ENCODE data around the gene USP12.
"Not testable (repeated sequence)": the region's sequence is repeated elsewhere in the genome, so short reads cannot be mapped to it uniquely, and the experiment has no call there.

USP12 gene

DNA sequence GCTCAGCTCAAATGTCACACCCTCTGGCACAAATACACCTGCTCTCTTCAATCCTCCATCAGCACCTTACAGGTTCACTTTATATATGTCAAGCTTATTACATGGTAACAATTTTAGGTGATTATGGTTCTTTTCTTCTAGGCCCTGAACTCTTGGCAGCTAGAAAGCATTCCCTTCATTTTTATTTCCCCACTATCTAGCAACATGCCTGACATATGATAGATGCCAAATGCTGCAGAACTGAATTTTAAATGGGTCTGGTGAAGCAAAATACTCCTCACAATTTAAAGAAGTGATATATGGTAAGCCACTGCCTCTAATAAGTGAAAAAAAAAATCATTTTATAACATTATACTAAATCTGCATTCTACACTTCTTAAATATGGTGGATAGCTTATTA is 95.2 kb downstream of the USP12 start:
- DNase-seq (ENCODE audit: low read depth) = no peak

DNA sequence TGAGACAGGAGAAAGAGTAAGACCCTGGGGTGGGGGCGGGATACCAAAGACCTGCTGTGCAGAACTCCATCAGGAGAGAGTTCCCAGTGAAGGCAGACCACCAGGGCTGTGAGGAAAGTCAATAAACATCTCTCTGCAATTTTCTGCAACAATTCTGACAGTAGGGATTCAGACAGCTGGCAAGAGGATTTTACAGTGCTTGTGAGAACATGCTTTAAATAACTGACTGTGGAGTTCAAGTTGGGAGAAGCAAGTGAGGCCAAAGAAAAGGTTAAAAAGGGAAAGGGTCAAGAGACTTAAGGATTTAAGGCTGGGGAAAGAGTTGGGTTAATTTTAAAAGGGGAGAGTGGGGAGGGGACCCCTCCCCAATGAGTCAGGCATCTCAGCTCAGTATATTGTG is 98.4 kb downstream of the USP12 start:
- no peak for DNase-seq (ENCODE audit: low read depth)

DNA sequence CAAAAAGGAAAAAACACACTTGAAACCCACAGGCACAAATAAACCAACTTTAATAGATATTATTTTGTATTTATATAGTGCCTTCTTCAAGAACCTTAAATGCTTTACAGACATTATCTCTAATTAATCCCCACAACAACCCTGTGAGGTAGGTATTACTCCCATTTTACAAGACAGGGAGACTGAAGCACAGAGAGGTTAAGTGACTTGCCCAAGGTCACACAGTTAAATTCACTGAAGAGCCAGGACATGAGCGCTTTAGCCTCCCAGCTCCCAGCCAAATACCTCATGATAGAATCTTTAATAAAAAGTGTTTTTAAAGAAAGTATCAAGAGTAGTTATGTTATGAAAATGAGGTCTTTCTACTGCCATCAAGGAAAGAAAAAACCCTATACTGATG is 105.5 kb downstream of the USP12 start:
- not testable (repeated sequence) for DNase-seq (ENCODE audit: low read depth)

DNA sequence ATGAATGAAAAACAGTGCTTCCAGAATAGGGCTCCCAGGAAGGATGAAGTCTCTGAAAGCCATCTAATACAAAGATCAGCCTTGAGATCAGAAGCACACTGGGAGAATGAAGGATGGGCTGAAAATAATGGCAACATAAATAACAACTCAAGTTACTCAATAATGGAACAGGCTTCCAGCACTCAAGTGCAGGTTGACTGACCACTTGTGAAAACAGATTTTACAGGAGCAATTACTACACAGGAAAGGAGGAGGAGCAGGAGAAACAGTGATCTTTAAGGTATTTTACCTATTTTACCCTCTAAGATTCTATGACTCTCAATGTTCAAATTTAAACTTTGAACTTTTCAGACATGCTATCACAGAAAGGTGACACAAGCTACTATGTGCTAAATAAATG is 106.0 kb downstream of the USP12 start:
- no peak for DNase-seq (ENCODE audit: low read depth)

DNA sequence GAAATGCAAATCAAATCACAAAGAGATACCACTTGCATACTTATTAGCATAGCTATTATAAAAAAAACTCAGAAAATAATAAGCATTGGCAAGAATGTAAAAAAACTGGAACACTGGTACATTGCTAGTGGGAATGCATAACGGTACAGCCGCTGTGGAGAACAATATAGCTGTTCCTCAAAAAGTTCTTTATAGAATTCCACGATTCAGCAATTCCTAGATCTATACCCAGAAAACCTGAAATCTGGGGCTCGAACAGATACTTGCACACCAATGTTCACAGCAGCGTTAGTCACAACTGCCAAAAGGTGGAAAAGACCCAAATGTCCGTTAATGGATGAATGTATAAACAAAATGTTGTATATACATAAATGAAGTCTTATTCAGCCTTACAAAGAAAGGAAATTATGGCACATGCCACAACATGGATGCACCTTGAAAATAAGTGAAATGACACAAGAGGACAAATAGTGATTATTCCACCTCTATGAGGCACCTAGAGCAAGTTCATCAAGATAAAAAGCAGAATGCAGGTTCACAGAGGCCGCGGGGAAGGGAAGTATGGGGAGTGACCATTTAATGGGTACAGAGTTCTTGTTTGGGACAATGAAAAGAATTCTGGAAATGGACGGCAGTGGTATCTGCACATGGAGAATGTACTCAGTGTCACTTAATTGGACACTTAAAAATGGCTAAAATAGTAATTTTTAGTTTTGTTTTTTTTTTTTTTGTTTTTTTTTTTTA is 107.2 kb downstream of the USP12 start:
- no peak for DNase-seq (ENCODE audit: low read depth)

DNA sequence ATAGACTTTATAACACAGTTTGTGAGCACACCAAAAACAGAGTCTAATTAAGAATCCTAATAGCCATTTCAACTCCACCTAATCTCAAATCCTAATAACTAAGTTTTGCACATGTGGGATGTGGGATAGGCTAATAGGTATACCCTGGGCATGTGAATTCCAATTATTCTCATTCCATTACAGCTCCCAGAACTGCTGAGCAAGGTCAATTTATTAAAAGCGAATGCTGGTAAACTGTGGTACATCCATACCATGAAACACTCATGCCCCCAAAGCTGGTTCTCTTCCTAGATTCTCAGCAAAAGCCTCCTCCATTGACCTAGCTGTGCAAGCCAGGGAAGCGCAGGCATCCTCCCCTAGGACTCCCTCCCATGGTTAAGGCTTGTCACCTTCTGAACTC is 113.8 kb downstream of the USP12 start:
- DNase-seq (ENCODE audit: low read depth) = no peak

DNA sequence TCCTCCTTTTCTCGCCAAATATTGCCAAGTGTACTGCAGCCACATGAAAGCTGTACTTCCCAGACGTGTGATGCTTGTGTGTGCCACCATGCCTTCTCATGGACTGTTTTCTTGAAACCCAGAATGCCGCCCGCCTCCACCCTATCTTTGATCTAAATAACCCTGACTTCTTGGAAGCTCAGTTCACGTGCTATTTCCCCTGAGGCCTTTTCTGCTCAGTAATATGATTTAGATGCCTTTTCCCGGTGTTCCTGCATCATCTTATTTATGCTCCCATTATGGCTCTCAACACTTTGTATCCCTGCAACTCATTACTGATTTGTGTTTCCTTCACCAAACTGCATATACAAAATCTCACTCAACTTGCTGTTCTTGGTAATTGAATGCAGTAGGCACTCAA is 116.1 kb downstream of the USP12 start:
- DNase-seq (ENCODE audit: low read depth) = no peak

DNA sequence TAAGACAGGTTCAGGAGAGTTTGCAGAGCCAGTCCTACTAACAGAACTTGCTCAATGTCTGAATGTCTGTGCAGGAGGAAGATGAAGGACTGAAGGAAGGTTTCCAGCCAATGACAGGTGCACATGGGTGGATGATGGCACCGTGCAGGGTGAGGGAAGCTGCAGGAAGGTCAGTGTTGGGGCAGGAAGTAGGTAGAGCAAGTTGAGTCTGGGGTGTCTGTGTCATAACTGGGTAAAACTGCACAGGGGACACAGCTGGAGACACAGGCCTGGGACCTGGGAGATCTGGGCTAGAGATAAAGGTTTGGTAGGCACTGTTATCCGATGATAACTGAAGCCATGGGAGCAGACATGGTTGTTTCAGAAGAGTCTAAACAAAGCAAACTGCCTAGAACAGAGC is 116.9 kb downstream of the USP12 start:
- no peak for DNase-seq (ENCODE audit: low read depth)

DNA sequence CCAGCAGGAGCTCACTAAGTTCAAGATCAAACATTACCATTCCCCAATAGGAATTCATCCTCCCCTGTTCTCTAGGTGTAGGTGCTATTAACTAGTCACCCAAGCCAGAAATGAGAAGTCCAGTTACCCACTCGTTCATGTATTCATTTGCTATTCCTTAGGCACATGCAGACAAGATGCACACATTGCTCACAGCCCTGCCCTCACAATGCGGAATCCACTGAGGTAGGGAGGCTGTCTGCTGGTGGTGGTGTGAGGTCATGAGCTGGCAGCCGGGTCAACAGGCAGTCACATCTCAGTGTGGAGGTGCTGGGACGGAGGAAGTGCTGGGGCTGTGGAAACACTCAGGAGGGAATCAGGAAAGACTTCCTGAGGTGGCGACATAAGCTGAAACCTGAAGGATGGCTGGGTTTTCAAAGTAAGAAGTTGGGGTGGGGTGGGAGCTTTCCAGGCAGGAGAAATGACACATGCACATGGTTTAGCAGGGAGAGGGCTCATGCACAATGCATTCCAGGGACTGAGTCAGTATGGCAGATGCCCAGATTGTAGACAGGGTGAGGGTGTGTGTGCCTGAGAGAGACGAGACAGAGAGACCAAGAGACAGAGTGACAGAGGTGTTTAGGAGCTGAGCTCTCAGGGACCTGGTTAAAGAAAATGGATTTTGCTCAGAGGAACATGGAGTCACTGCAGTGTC is 117.6 kb downstream of the USP12 start:
- DNase-seq (ENCODE audit: low read depth) = no peak

DNA sequence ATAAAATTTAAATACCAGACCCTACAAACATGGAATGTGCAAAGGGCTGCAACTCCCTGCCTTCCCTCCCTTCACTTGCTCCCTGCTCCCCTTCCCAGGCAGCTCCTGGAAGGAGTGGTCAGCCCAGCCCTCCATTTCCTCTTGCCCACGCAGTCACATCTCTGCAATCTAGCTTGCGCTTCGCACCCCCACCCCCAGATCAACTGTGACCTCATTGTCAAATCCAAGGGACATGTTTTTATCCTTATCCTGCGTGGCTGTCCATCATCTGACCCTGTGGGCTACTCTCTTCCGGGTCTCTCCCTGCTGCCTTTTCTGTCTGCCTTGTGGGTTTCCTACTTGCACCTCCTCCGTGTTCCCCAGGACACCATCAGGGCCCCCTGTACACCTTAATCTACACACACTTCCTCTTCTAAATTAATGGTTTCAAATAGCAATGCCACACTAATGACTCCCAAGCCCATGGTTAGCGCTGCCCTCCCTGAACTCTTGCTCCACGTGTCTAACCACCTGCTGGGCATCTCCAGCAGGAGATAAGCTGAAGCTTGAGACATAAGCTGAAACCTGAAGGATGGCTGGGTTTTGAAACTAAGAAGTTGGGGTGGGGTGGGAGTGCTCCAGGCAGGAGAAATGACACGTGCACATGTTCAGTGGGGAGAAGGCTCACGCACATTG is 118.3 kb downstream of the USP12 start:
- no peak for DNase-seq (ENCODE audit: low read depth)

DNA sequence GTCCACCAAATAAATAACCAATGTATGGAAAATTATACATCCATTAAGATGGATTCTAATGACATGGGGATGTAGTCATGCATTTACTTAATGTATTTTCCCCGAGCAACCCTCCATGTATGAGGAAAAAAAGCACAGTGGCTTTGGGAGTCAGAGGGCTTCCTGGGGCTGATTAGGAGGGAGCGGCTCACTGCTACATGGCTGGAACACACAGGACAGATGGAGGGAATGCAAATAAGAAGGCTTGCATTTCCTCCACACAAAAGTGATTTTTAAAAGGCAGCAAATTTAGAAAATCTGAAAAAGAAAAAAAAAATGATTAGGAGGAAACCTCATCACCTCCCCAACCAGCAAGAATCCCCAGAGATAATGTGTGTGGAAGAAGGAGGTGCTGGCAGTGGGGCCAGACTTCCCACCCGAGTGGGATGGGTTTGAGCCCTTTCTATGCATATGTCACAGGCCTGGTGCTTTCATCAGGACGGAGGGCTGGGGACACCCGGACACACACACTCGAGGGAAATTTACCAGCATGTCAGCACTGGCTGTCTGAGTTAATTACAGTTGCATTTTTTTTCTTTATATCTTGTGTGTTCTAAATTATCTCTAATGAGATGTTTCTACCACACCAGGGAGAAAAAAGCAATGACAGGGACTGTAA is 118.9 kb downstream of the USP12 start:
- no peak for DNase-seq (ENCODE audit: low read depth)

DNA sequence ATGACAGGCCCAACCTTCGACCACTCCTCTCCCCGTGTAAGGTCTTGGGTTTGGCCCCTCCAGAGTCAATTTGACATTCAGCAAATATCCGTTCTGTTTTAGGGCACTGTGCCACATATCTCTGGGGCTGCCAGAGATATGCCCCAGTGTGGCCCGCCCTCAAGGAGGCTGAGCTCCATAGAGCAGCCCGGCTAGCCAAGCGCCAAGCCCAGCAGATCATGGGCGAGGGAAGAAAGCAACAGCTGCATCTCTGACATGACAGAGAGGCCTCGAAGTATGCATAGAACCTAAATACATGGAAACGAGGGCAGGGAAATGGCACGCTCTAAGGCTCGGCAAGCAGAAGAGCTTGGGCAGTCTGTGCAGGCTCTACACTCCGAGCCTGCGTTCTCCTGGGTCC is 124.5 kb downstream of the USP12 start:
- no peak for DNase-seq (ENCODE audit: low read depth)

DNA sequence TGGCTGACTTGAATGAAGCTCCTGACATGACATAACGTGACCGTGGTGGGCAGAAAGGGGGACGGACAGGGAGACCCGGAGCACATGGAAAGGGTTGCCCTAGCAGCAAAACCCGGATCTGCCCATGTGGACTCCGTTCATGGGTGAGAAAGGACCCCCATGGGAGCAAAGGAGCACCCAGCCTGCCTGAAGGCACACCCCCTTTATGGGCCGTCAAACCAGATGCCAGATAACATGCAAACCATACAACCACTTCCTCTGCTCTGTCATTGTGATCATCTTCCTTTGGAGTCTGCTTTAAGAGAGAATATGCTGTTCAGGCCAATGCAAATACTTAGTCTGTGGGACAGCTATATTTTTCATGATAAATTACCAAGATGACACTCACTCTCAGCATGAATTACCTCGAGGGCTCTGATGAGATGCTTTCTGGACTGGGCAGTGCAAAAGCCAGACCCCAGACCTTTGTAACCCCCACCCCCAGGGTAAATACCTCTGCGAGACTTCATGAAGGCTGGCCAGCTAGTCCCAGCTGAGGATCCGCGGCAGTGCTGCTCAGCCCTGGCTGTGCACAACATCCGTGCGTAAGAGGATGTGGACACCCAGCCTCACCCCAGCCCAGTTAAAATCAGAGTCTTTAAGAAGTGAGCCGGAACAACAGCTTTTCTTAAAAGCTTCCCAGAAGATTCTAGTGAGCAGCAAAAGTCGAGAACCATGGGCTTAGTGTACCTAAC is 126.6 kb downstream of the USP12 start:
- no peak for DNase-seq (ENCODE audit: low read depth)

DNA sequence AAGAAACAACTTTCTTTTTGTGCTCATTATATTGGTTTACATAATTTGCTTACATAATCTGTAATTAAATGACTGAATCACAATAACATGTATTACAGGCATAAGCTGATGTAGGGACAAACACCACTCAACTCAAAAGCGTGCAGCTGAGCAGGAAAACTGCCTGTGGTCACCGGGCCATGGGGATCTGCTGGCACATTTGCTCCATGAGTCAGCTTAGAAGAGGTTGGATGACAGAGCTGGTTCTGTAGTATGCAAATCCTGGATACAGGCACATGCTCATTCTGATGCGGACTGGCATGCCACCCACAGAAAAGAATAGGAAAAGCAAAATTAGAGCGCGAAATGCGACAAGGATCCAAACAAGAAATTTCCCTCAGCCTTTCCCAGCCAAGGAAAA is 128.6 kb downstream of the USP12 start:
- no peak for DNase-seq (ENCODE audit: low read depth)

DNA sequence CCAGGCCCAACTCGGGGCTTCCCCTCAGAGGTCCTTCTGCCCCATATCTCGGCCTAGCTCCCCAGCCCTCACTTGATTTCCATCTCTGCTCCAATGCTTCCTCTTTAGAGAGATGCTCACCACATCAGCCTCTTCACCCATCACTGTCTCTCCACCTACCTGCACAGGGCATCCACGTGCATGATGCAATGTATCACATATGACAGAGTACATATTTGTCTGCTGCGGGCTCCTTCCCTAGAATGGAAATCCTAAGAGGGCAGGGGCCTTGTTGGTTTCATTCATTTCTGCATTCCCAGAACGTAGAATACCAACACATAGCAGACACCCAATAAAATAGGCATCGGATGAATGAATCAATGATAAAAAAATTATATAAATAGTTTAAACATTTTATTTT is 130.3 kb downstream of the USP12 start:
- DNase-seq (ENCODE audit: low read depth) = no peak

DNA sequence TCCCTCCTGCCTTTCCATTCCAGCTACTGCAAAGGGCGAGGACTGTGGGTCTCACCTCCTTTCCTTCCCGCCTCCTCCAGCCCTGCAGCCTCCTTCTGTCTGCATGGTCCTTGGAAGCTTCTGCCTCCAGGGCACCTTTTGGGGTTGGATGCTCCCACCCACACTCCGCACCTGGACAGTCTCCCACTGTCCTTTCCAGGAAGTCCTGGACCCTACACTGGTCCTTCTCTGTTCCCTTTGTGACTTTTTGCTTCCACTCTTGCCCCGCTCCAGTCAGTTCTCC is 130.8 kb downstream of the USP12 start:
- no peak for DNase-seq (ENCODE audit: low read depth)

DNA sequence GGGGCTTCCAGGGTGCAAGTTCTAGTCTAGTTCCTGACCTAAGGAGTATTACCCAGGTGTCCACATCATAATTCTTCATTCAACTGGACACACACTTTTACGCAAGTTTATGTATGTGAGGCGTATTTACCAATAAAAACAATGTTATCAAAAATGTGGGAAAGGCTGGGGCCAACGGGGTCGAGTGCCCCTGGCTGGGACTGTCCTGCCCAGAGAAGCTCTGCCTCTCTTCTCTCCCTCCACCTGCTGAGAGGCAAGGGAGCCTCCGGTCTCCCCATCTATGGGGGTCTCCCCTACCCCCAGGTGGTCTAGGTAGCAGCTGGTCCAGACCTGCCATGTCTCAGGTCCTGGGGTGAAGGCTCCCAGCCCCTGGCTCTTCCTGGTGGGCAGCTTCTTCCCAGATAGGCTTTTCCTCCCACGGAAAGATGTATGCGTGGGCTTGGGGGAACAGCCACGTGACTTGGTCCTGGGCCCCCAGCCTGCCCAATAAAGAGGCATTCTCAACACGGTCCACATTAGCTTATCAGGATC is 132.4 kb downstream of the USP12 start:
- DNase-seq (ENCODE audit: low read depth) = no peak

DNA sequence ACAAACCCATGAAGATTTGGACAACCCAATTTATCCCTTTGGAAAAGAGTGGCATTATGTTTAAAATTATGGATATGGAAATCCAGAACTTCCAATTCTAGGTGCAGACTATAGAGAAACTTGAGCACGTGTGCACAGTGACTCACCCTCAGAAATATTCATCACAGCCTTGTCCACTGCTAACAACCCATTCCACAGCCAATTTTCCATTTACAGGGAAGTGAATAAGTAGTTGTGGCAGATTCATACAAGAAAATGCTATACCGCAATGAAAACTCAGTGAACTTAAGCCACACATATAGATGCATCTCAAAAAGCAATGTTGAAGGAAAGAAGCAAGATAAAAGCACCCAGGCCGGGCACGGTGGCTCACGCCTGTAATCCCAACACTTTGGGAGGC is 133.3 kb downstream of the USP12 start:
- DNase-seq (ENCODE audit: low read depth) = no peak

DNA sequence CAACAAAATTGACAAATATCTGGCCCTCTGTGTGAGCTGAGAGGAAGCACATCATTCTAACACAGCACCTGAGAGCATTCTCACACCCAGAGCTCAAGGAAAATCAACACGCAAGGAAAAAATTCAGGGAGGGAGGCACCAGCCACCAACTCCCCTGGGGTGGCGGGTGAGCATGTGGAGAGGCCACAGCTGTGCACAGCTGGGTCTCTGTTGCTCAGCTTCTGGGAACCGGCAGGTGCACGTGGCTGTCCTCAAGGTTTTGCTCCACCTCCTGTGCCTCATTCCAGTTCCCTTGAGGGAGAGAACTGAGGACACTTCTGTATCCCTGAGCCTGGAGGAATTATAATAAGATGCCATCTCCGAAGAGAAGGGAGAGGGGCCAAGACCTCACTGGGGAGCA is 134.0 kb downstream of the USP12 start:
- no peak for DNase-seq (ENCODE audit: low read depth)

DNA sequence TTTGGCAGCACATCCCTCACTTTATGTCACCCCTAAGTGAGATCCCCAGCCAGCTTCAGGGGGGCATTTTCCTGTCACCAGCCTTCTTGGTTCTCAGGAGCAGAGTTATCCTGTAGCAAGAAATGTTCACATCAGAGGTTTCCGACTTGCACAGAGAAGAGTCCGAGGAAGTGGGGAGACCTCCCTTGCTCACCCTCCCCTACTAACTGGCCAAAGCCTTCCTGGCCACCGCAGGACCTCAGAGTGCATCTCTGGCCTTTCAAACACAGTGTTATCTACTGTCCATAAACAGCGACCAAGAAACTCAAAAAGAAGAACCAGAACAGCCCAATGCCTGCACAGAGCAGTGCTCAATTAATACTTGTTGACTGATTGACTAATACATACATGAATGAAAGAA is 134.4 kb downstream of the USP12 start:
- DNase-seq (ENCODE audit: low read depth) = no peak

DNA sequence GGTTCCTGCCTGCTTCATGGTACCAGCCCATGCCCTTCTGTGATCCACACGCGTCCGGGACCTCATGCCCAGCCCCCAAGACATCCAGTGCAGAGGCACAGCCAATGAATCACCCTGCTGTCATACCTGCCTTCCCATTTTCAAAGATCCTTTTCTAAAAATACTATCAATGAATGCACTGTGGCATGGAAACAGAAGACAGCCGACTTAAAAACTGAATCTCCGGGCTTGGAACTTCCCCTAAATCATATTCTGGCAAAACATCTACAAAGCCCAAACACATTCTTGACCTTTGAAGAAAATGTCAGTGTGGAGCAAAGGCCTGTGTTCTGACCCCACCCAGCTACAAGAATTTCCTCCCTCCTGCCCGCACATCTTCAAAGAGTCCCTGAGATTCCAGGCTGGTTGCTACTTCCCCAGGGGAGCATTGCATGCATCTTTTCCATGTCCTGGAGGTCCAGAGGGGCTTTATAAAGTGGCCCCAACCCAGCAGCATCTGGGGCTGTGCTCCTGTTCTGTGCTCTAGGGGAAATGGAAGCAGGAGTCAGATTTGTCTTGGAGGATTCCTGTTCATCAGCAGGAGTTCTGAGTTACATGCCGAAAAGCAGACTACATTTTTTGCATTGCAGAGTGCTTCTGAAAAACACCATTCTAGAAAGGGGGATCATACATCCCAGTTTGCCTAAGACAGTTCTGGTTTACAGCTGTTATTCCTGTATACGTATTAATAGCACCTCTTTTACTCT is 135.2 kb downstream of the USP12 start:
- no peak for DNase-seq (ENCODE audit: low read depth)

DNA sequence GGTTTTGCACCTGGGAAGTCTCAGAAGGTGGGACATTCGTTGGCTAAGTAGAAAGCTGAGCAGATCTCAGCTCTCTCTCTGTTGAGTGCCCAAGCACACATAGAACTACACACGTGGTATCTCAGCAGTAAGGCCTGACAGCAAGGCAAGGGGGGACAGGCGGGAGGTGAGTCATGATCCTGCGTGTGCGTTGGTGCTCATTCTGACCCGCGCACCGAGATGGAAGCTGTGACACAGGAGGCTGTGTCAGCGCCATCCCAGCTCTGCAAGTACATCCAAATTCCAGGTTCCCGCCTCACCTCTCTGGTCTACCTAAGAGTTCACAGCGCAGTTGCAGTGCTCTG is 135.7 kb downstream of the USP12 start:
- DNase-seq (ENCODE audit: low read depth) = no peak

All from activated gamma-delta T cell treated with anti-CD3 and anti-CD28 coated beads, Interleukin-2, amount 50 U/mL, for 16 hours (primary cell).